ENCODE measurements around the gene PLPP6. TPM values are rescaled to one million over a fixed set of nuclear protein-coding genes. Genes with fewer than 3 reads are reported as not detected.

PLPP6 gene
- total RNA-seq, 1 experiment from 2014 or later = 1.8 TPM

- ChIA-PET CTCF (no interaction called here), POLR2A (no interaction called here)
- in situ Hi-C loops (cut with HindIII; ENCODE audit: low pct_unique_long_range_greater_than_20kb, low sequenced_read_pairs) (no loop called here), intact Hi-C loops (cut with micrococcal nuclease; ENCODE audit: unreplicated experiment) (no loop called here)
- Histone ChIP-seq H3K27ac (ENCODE audit: low read length) (no peak overlapping the region), H3K4me3 (ENCODE audit: low read depth in 2 of 2, low read length in 2 of 2) (no peak overlapping the region), H3K9me3 (ENCODE audit: control insufficient read depth, insufficient read depth, low read depth, low read length) (no peaks in the 10 kb centered on the region), H3K36me3 (ENCODE audit: control insufficient read depth, insufficient read depth, low read length) (no peaks in the 10 kb centered on the region; the same call in 1 of the 2 replicates), H3K27me3 (ENCODE audit: control insufficient read depth, insufficient read depth, low read length) (no peaks in the 10 kb centered on the region), H3K4me1 (ENCODE audit: control insufficient read depth, insufficient read depth, low read length) (no peaks in the 10 kb centered on the region)
- TF ChIP-seq POLR2AphosphoS5 (IDR thresholded peaks at IDR 0.05; ENCODE audit: low read depth, low read length) = no peak
- no peak for TF ChIP-seq TCF7L2 (IDR thresholded peaks at IDR 0.05; ENCODE audit: low read depth, low read length)
- TF ChIP-seq, protein P1, sequence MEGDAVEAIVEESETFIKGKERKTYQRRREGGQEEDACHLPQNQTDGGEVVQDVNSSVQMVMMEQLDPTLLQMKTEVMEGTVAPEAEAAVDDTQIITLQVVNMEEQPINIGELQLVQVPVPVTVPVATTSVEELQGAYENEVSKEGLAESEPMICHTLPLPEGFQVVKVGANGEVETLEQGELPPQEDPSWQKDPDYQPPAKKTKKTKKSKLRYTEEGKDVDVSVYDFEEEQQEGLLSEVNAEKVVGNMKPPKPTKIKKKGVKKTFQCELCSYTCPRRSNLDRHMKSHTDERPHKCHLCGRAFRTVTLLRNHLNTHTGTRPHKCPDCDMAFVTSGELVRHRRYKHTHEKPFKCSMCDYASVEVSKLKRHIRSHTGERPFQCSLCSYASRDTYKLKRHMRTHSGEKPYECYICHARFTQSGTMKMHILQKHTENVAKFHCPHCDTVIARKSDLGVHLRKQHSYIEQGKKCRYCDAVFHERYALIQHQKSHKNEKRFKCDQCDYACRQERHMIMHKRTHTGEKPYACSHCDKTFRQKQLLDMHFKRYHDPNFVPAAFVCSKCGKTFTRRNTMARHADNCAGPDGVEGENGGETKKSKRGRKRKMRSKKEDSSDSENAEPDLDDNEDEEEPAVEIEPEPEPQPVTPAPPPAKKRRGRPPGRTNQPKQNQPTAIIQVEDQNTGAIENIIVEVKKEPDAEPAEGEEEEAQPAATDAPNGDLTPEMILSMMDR (IDR thresholded peaks at IDR 0.05) = no peak
- TF ChIP-seq SIN3A (IDR thresholded peaks at IDR 0.05; ENCODE audit: borderline replicate concordance, insufficient read depth, low read depth, low read length) = no peak
- no peak for TF ChIP-seq REST (IDR thresholded peaks at IDR 0.05; ENCODE audit: insufficient read depth in 1 of 2, low read depth in 2 of 2, low read length in 1 of 2)
- ATAC-seq = no peak
- no TSS peak for BruUV-seq (replicated peaks)
- DNase-seq (ENCODE audit: low read depth, low spot score) = no peak
Measured at GRCh38 chr9:4706971-4707622, 45.0 kb downstream of the PLPP6 start.

- ATAC-seq = no peak
- DNase-seq (ENCODE audit: low read depth, low spot score) = no peak
- BruUV-seq (replicated peaks) = no TSS peak
- intact Hi-C loops (cut with micrococcal nuclease; ENCODE audit: unreplicated experiment) = no loop called here
- POLR2A ChIA-PET = no interaction called here
- Histone ChIP-seq H3K4me1 (ENCODE audit: control insufficient read depth, insufficient read depth, low read length) (no peaks in the 10 kb centered on the region), H3K27ac (ENCODE audit: low read length) (no peak overlapping the region), H3K36me3 (ENCODE audit: control insufficient read depth, insufficient read depth, low read length) (no peaks in the 10 kb centered on the region), H3K4me3 (ENCODE audit: low read depth in 2 of 2, low read length in 2 of 2) (no peak overlapping the region), H3K9me3 (ENCODE audit: control insufficient read depth, insufficient read depth, low read depth, low read length) (no peaks in the 10 kb centered on the region), H3K27me3 (ENCODE audit: control insufficient read depth, insufficient read depth, low read length) (no peaks in the 10 kb centered on the region)
- TF ChIP-seq REST (IDR thresholded peaks at IDR 0.05; ENCODE audit: insufficient read depth in 1 of 2, low read depth in 2 of 2, low read length in 1 of 2) = no peak
- TF ChIP-seq TCF7L2 (IDR thresholded peaks at IDR 0.05; ENCODE audit: low read depth, low read length) = no peak
- TF ChIP-seq SIN3A (IDR thresholded peaks at IDR 0.05; ENCODE audit: borderline replicate concordance, insufficient read depth, low read depth, low read length) = no peak
- no peak for TF ChIP-seq POLR2AphosphoS5 (IDR thresholded peaks at IDR 0.05; ENCODE audit: low read depth, low read length)
- TF ChIP-seq, protein P1 (IDR thresholded peaks at IDR 0.05) = no peak
- in situ Hi-C loops (cut with HindIII; ENCODE audit: low pct_unique_long_range_greater_than_20kb, low sequenced_read_pairs) = no loop called here
- CTCF ChIA-PET = no interaction called here
Measured at GRCh38 chr9:4709380-4709779, 47.3 kb downstream of the PLPP6 start.
